Measurements from ENCODE around the gene USP34. TPM values are rescaled to one million over a fixed set of nuclear protein-coding genes. Genes with fewer than 3 reads are reported as not detected.

The USP34 gene
- total RNA-seq, 1 donor from 2014 or later, result 123 TPM

DNA sequence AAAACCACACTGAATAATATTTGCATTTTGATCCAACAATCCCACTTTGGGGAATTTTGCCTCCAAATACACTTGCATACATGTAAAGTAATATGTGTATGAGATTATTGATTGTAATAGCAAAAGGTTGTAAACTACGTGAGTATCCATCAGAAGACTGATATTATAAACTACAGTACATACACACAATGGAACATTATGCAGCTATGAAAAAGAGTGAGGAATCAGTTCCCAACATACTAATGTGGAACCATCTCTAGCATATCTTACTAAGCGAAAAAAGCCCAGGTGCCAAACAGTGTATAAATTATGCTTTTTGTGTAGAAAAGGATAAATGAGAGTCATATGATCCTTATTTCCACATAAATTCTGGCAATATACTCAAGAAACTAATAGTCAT is 324.9 kb downstream of the USP34 start:
- DNase-seq, result no peak

DNA sequence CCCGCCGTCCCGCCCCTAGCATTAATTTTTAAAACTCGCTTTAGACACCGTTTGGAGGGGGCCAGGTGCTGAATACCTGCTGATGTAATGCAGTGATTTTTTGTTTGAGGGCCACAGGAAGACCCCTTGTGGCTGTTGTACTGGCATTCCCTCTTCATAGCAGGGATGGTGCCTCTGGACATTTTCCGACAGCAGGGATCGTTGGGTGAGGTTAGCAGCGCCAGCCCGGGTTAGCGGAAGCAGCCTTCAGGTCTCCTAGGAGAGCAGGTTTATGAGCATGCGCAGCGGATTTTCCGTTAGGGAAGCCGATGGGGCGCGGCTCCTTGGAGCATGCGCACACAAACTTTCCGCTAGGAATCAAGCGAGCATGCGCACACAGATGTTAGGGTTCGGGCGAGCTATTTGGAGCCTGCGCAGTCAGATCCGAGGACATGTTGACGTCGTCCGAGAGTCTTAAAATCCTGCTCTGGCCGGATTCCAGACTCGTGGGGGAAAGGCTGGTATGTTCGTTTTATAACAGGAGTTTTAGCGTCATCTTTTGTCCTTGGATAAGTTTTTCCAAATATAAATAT is 326.1 kb downstream of the USP34 start:
- DNase-seq, result peak; percentile 98

- DNase-seq, result no peak
Measured at GRCh38 chr2:61141151-61141550, 329.7 kb downstream of the USP34 start.

- DNase-seq, result no peak
Measured at GRCh38 chr2:61138859-61139258, 332.0 kb downstream of the USP34 start.

Other genes with a start within 250 kb of the USP34 start
- gene XPO1, start 67.3 kb upstream of the USP34 start, total RNA-seq, result 186 and 254 TPM in 2 replicates

All from dermis blood vessel endothelial cell (primary cell).